ENCODE results near the gene EIF4ENIF1. TPM values are rescaled to one million over a fixed set of nuclear protein-coding genes. Genes with fewer than 3 reads are reported as not detected.

The EIF4ENIF1 gene
- total and polyA plus RNA-seq, 2 donors (not counting 3 experiments of a cell fraction or from before 2014, with no cell fraction given) = 22.8 to 38.7 TPM

DNA sequence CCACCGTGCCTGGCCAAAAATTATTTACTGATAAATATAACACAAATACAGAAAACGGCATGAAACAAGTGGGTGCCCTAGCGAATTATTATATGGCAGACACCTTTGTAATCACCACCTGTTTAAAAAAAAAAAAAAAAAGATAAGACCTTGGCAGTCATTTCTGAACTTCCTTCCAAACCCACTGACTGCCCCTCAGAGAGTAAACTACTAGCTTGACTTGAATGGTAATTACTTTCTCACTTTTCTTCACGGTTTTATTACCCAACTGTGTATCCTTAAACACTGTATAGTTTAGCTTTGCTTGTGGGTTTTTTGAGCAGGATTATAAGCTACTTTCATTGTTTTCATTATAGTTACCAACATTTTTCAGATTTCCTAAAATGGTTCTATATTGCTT, 30.4 kb upstream of the EIF4ENIF1 start:
- intact Hi-C loops (cut with micrococcal nuclease) = no loop called here
- Histone ChIP-seq H3K27me3 (ENCODE audit: control insufficient read depth in 2 of 2, insufficient read depth in 2 of 2, low read length in 2 of 2) (no peaks in the 10 kb centered on the region), H2AFZ (ENCODE audit: low read depth, low read length) (no peak overlapping the region), H3K27ac (ENCODE audit: insufficient read depth, low read depth, low read length) (no peak overlapping the region), H3K9me1 (replicated peaks; ENCODE audit: control insufficient read depth, extremely low read depth, insufficient read depth, low read length) (no peaks in the 10 kb centered on the region), H3K4me1 (ENCODE audit: control insufficient read depth, extremely low read depth, insufficient read depth, low read length) (peaks cover 5% of the 10 kb centered on the region), H4K20me1 (replicated peaks; ENCODE audit: control insufficient read depth, extremely low read depth, insufficient read depth, low read length) (no peaks in the 10 kb centered on the region), H3K9ac (replicated peaks; ENCODE audit: extremely low read depth, insufficient read depth, low read length) (no peak overlapping the region), H3K9me3 (replicated peaks; ENCODE audit: control insufficient read depth, insufficient read depth, low read length) (no peaks in the 10 kb centered on the region), H3K4me3 (replicated peaks in 1 of 3; ENCODE audit: insufficient read depth in 1 of 3, low read depth in 1 of 3, low read length in 3 of 3) (no peak overlapping the region), H3K36me3 (ENCODE audit: control insufficient read depth in 2 of 2, extremely low read depth in 1 of 2, insufficient read depth in 2 of 2, low read length in 2 of 2) (no peaks in the 10 kb centered on the region), H3K79me2 (ENCODE audit: control insufficient read depth, insufficient read depth, low read length) (peaks cover 4% of the 10 kb centered on the region), H3K4me2 (ENCODE audit: insufficient read depth, low read length) (no peak overlapping the region)
- TF ChIP-seq JUN (IDR thresholded peaks at IDR 0.05; ENCODE audit: borderline replicate concordance, insufficient read depth, insufficient read length, low read depth) = no peak
- no peak for TF ChIP-seq MYC (IDR thresholded peaks at IDR 0.05; ENCODE audit: low read depth, low read length)
- TF ChIP-seq, protein P1, sequence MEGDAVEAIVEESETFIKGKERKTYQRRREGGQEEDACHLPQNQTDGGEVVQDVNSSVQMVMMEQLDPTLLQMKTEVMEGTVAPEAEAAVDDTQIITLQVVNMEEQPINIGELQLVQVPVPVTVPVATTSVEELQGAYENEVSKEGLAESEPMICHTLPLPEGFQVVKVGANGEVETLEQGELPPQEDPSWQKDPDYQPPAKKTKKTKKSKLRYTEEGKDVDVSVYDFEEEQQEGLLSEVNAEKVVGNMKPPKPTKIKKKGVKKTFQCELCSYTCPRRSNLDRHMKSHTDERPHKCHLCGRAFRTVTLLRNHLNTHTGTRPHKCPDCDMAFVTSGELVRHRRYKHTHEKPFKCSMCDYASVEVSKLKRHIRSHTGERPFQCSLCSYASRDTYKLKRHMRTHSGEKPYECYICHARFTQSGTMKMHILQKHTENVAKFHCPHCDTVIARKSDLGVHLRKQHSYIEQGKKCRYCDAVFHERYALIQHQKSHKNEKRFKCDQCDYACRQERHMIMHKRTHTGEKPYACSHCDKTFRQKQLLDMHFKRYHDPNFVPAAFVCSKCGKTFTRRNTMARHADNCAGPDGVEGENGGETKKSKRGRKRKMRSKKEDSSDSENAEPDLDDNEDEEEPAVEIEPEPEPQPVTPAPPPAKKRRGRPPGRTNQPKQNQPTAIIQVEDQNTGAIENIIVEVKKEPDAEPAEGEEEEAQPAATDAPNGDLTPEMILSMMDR (IDR thresholded peaks at IDR 0.05; ENCODE audit: extremely low read depth in 1 of 2, insufficient read depth in 1 of 2, low read depth in 1 of 2, low read length in 2 of 2) = no peak
- no peak for TF ChIP-seq POLR2AphosphoS5 (IDR thresholded peaks at IDR 0.05; ENCODE audit: insufficient read depth, low read depth, low read length)
- no peak for TF ChIP-seq POLR2A (IDR thresholded peaks at IDR 0.05; ENCODE audit: low read depth, low read length)
- TF ChIP-seq EZH2 (IDR thresholded peaks at IDR 0.05; ENCODE audit: borderline replicate concordance, low read depth, low read length, severe bottlenecking) = no peak
- TF ChIP-seq FOS (IDR thresholded peaks at IDR 0.05; ENCODE audit: borderline replicate concordance, insufficient read depth, low read length) = no peak
- no peak for TF ChIP-seq GATA2 (IDR thresholded peaks at IDR 0.05; ENCODE audit: insufficient read depth, insufficient read length, low read depth, low read length)
- TF ChIP-seq, protein P2, sequence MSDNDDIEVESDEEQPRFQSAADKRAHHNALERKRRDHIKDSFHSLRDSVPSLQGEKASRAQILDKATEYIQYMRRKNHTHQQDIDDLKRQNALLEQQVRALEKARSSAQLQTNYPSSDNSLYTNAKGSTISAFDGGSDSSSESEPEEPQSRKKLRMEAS (IDR thresholded peaks at IDR 0.05; ENCODE audit: insufficient read depth, insufficient read length) = no peak
- DNase-seq (ENCODE audit: low read depth, low spot score) (no peak), FAIRE-seq (no peak)
- no TSS peak for BruUV-seq (replicated peaks)
- ChIA-PET CTCF (interaction anchor here (1.6 kb wide), 1 partner anchor 8 kb away, joined by 4 read pairs; no protein-coding TSS in a partner anchor), POLR2A (no interaction called here)
- dilution Hi-C loops (cut with MboI; ENCODE audit: extremely low pct_ligation_motif_present, low sequenced_read_pairs) = no loop called here
